Type B pancreatic cell (in vitro differentiated cells): ENCODE results near the gene TUBA4A. TPM values are rescaled to one million over a fixed set of nuclear protein-coding genes. Genes with fewer than 3 reads are reported as not detected.
A peak's percentile ranks its signal among the peaks of the same experiment; 100 is the strongest.

Experiments
- DNase-seq: peaks from one replicate; pipeline ENCODE4 v3.0.0; 2021; ENCODE audit warnings: mixed read lengths; ENCODE audit not compliant: unreplicated experiment; ENCODE audit errors: extremely low spot score
- H3K27ac Mint-ChIP-seq: 2 replicates; pipeline ENCODE4 v1.8.0; 2021; ENCODE audit warnings: mild to moderate bottlenecking, mixed read lengths
- H3K27me3 Mint-ChIP-seq: 2 replicates; pipeline ENCODE4 v1.8.0; 2021; ENCODE audit warnings: mixed read lengths
- H3K36me3 Mint-ChIP-seq: 2 replicates; pipeline ENCODE4 v1.8.0; 2021; ENCODE audit warnings: mixed read lengths
- H3K4me1 Mint-ChIP-seq: one replicate; pipeline ENCODE4 v1.8.0; 2021; ENCODE audit warnings: mixed read lengths; ENCODE audit not compliant: unreplicated experiment
- H3K4me3 Mint-ChIP-seq: 2 replicates; pipeline ENCODE4 v1.8.0; 2021; ENCODE audit warnings: mild to moderate bottlenecking, mixed read lengths
- H3K9me3 Mint-ChIP-seq: 2 replicates; pipeline ENCODE4 v1.8.0; 2021; ENCODE audit warnings: mixed read lengths
- CTCF ChIP-seq: fragments of 200-600 bp; sonication (generic); conservative IDR thresholded peaks from 2 replicates; pipeline ENCODE4 v1.5.0; 2021; ENCODE audit warnings: antibody characterized with exemption, mild to moderate bottlenecking
- total RNA-seq: library from RNA; stranded (reverse); gene quantifications from 2 replicates; pipeline ENCODE4 v1.2.1, GENCODE V29; 2021; ENCODE audit warnings: low replicate concordance

TUBA4A gene
- total RNA-seq, 1 donor from 2014 or later: 25.4 TPM

GRCh38 chr2:219209236-219210195 is 44.2 kb downstream of the TUBA4A start:
- Mint-ChIP-seq H3K36me3 (no peaks in the 10 kb centered on the region), H3K9me3 (no peaks in the 10 kb centered on the region)

DNA sequence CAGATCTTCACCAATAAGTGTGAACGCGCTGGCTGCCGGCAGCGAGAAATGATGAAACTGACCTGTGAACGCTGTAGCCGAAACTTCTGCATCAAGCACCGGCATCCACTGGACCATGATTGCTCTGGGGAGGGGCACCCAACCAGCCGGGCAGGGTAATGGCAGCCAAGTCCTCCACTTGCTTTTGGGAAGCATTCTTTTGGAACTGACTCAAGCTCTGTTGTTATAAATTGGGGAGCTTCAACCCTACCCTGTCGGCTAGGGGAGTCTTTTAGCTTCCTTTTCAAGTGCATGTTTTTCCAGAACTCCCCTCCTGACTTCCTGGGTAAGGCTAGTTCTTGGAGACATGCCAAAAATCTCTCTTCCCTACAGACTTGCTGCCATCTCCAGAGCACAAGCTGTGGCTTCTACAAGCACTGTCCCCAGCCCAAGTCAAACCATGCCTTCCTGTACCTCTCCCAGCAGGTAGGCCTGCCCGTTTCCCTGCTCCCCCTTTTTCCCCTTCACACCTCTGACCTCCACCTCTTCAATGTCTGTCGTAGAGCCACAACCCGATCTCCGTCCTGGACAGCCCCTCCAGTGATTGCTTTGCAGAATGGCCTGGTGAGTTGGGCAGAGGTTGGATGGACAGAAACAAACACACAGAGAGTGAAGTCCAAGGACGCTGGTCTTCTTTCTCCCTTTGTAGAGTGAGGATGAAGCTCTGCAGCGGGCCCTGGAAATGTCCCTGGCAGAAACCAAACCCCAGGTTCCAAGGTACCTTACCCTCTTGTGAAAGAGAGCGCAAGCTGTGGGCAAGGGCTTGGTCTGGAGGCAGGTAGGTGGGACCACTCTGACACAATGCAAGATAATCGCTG is 45.6 kb downstream of the TUBA4A start:
- TF ChIP-seq CTCF: no peak
- peaks cover 8% of the 10 kb centered on the region for H3K27me3 Mint-ChIP-seq
- H3K36me3 Mint-ChIP-seq: no peaks in the 10 kb centered on the region
- H3K9me3 Mint-ChIP-seq: no peaks in the 10 kb centered on the region
- H3K4me3 Mint-ChIP-seq: peak overlapping the region; percentile 97
- peak overlapping the region; percentile 98 for H3K27ac Mint-ChIP-seq
- DNase-seq: no peak
- peaks cover 18% of the 10 kb centered on the region for H3K4me1 Mint-ChIP-seq

More at GRCh38 chr2:219209236-219210195, 44.2 kb downstream of the TUBA4A start:
- H3K27me3 Mint-ChIP-seq: peaks cover 4% of the 10 kb centered on the region
- H3K27ac Mint-ChIP-seq: peak overlapping the region; percentile 67
- peaks cover 18% of the 10 kb centered on the region for H3K4me1 Mint-ChIP-seq
- TF ChIP-seq CTCF: no peak
- no peak overlapping the region for H3K4me3 Mint-ChIP-seq
- no peak for DNase-seq

DNA sequence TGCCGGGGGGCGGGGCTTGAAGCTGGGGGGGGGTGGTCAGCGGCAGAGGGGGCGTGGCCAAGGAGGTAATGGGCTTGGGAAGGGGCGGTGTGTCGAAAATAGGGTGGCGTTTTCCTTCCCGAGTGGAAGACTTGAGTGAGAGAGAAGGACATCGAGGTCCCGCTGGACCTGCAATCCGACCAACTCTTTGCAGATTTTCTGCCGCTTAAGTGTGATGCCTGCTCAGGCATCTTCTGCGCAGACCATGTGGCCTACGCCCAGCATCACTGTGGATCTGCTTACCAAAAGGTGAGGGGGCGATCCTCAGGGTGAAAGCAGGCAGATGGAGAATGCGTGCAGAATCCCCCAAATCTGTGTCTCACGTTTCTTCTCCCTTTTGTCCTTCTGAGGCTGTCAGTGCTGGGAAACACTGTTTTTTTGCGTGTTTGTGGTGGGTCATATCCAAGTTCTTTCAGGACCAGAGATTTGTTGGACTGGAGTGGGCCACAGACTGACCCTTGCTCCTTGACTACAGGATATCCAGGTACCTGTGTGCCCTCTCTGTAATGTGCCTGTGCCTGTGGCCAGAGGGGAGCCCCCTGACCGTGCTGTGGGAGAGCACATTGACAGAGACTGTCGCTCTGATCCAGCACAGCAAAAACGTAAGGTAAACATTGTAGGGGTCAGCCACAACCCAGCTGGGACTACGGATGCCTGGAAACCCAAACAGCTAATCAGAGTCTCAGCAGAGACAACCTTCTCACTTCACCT is 46.4 kb downstream of the TUBA4A start:
- H3K27me3 Mint-ChIP-seq: peaks cover 8% of the 10 kb centered on the region
- no peak for DNase-seq
- H3K9me3 Mint-ChIP-seq: no peaks in the 10 kb centered on the region
- H3K4me3 Mint-ChIP-seq: peak overlapping the region; percentile 97
- TF ChIP-seq CTCF: no peak
- peaks cover 18% of the 10 kb centered on the region for H3K4me1 Mint-ChIP-seq
- no peaks in the 10 kb centered on the region for H3K36me3 Mint-ChIP-seq
- peak overlapping the region; percentile 98 for H3K27ac Mint-ChIP-seq

DNA sequence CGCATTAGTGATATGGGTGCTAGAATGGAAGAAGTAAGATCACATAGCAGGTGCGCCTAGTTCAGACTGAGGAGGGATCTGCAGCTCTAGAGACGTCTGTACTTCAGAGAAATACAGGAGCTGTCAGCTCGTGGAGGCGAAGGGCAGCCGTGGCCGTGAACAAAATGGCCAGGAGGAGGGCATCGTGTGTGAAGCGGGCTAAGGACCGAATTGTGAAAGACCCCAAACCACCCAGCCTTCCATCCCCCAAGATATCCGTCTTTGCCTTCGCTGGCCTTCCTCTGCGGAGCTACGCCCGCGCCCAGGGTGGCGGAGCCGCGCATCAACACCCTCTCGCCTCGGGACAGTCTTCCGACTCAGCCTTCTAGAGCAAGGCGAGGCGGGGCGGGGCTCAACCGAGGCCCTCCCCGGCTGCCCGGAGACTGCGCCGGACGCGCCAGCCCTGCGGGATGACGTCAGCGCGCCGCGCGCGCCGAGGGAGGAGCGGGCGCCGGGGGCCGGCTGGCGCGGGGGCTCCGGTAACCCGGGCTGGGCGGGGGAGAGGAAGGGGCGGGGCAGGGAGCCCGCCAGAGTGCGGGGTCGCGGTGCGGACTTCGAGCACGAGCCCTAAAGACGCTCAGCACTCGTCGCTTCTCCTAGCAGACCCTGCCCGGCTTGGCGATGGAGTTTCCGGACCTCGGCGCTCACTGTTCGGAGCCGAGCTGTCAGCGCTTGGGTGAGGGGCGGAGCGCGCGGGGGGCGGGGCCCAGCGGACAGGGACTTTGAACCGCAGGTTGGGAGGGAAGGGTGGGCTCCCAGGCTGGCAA is 47.2 kb downstream of the TUBA4A start, which contains the start of gene ZFAND2B:
Gene ZFAND2B, plus strand, starts transcription at position 455 of the 806 bp plus-strand sequence. Its CDS starts 206 bp downstream, at position 661.
- Mint-ChIP-seq H3K4me3 (peak within 1 kb of the TSS; percentile 97), H3K27me3 (peaks cover 8% of the 10 kb centered on the region), H3K9me3 (no peaks in the 10 kb centered on the region), H3K36me3 (no peaks in the 10 kb centered on the region), H3K4me1 (peaks cover 18% of the 10 kb centered on the region), H3K27ac (peak within 1 kb of the TSS; percentile 98)
- peak; percentile 97 for DNase-seq
- peak; percentile 43 for TF ChIP-seq CTCF
